Subcutaneous adipose tissue (tissue), 4 donors: ENCODE results near the gene ANKRD11. TPM values are rescaled to one million over a fixed set of nuclear protein-coding genes. Genes with fewer than 3 reads are reported as not detected.

Experiments used
- CTCF ChIP-seq: fragments of 450-650 bp; IDR thresholded peaks from one replicate; pipeline ENCODE4 v1.5.1; 2016; ENCODE audit warnings: low read depth, mild to moderate bottlenecking, control low read depth, antibody characterized with exemption, moderate library complexity
- total RNA-seq, 4 donors: library from RNA; depleted of rRNA; stranded (reverse); fragments of >200 nt; gene quantifications; one replicate each; pipeline ENCODE4 v1.1.0, GENCODE V29; 2016

ANKRD11 gene
- total RNA-seq, 4 donors from 2014 or later: 56.1 to 190 (median 62.6) TPM

- TF ChIP-seq CTCF: no peak
Measured at GRCh38 chr16:89384282-89384681, 106.1 kb downstream of the ANKRD11 start.

- no peak for TF ChIP-seq CTCF
Measured at GRCh38 chr16:89383095-89384003, 107.0 kb downstream of the ANKRD11 start.

GRCh38 chr16:89381788-89382187 is 108.6 kb downstream of the ANKRD11 start:
- no peak for TF ChIP-seq CTCF

- no peak for TF ChIP-seq CTCF
Measured at GRCh38 chr16:89380681-89381080, 109.7 kb downstream of the ANKRD11 start.

GRCh38 chr16:89378947-89379771 is 111.2 kb downstream of the ANKRD11 start:
- no peak for TF ChIP-seq CTCF

GRCh38 chr16:89377453-89377848 is 112.9 kb downstream of the ANKRD11 start:
- no peak for TF ChIP-seq CTCF

GRCh38 chr16:89376812-89377452 is 113.4 kb downstream of the ANKRD11 start:
- no peak for TF ChIP-seq CTCF
